DMS53 treated with DMSO at 0.1 percent for 48 hours (cell line): ENCODE data around the gene SLC2A1.

Source experiments
- DNase-seq: peaks from one replicate; lab custom pipeline; 2025; ENCODE audit not compliant: unreplicated experiment; lab: John Stamatoyannopoulos, UW

SLC2A1 gene

GRCh38 chr1:42958488-42959319 is at the start of gene SLC2A1:
SLC2A1 (minus strand) TSS chr1:42958868; CDS start chr1:42958651, 217 bp downstream.
- peak; percentile 94 for DNase-seq

DNA sequence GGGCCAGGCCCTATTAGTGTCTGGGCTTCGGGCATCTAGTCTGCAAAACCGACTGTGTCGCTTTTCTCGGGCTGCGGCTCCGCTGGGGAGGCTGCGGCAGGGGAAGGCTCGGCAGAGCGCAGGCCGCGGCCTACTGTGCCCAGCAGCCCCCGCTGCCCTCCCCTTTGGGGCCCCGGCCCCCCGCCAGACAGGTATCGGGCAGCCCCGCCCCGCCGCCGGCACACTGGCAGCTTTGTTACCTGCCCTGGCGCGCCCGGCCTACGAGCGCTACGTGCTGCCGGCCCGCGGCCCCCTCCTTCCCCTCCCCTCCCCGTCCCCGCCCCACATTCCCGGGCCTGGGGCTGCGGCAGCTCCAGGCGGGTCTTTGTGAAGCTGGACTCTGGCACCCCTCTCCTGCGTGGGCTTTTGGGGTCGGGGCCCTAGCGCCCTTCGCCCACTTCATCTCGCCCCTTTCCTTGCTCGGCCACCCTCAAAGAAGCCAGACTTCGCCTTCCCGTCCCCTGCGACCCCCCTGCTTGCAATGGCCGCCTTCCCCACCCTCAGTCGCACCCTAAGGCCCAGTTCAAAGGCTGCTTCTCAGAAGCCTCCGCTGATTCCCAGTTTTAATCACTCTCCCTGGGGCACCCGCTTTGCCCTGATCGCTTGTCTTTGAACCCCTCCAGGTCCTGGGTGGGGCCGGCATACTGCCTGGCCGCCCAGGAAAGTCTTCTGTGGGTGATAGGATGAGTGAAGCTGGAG is 48.9 kb upstream of the SLC2A1 start:
- DNase-seq, result no peak

DNA sequence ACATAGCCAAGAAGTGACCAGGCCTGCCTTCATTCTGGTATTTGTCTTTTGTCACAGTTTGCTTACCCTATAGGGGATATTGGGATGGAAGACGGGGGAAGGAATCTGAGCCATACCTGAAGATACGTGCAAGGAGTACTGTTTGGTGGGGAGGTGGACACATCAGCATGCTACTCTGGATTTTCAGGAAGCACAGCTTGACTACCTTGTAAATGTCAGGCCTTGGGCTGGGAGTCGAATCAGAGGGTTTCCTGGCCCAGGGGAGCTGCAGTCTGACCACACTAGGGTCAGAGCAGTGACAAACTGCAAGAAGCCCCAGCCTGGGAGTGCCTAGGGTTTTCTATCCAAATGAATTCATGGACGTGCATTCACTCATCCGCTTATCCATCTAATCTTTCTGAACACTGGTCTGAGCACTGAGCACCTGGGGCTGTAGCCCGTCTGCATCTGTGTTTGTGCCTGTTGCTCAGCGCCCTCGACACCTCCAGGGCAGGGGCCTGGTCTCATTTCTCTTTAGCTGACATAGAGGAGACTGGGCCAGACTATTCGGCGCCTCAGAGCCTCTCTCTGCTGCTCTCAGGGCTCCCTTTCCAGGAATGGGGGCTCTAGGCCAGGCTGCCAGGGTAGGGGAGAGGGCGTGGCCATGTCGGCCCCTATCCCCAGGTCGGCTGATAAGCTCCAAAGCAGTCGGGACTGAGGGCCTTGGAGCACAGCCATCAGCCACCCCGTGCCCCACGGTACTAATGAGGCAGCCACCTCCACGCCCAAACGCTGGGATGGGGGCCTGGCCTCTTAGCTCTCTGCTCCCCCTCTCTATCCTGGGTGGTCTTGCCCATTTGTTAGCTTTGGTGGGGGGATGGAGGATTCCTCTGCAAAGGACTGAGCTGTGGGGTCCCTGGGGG is 47.0 kb upstream of the SLC2A1 start:
- no peak for DNase-seq

DNA sequence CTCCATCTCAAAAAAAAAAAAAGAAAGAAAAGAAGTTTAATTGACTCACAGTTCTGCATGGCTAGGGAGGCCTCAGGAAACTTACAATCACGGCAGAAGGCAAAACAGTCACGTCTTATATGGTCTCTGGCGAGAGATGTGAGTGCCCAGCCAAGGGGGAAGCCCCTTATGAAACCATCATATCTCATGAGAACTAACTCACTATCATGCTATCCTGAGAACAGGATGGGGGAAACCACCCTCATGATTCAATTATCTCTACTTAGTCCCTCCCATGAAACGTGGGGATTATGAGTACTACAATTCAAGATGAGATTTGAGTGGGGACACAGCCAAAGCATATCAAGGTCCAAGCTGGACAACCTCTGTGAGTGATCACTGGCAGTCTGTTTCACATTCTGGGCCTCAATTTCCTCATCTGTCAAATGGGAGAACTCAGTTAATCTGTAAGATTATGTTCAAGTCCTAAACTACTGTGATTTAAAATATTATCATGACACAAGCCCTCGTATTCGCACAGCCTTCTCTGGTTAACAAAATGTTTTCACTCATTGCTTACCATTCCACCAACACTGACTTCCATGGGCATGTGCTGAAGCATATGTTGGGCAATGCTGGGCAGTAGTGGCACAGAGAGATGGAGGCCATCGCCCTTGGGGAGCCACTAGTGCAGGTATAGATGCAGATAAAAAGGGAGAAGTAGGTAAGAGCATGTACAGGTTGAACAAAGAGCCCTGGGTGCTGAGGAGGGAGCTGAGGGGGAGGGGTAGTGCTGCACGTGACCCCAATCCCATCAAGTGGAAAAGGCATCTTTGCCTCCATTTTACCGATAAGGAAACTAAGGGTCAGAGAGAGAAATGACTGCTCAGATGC is 46.2 kb upstream of the SLC2A1 start:
- DNase-seq, result no peak

GRCh38 chr1:43002766-43003165 is 44.1 kb upstream of the SLC2A1 start:
- DNase-seq, result no peak

- no peak for DNase-seq
These were observed 43.4 kb upstream of the SLC2A1 start for GRCh38 chr1:43002116-43002515.

- no peak for DNase-seq
These were observed 42.8 kb upstream of the SLC2A1 start for GRCh38 chr1:43001434-43001833.

GRCh38 chr1:43000271-43000670 is 41.6 kb upstream of the SLC2A1 start:
- no peak for DNase-seq

DNA sequence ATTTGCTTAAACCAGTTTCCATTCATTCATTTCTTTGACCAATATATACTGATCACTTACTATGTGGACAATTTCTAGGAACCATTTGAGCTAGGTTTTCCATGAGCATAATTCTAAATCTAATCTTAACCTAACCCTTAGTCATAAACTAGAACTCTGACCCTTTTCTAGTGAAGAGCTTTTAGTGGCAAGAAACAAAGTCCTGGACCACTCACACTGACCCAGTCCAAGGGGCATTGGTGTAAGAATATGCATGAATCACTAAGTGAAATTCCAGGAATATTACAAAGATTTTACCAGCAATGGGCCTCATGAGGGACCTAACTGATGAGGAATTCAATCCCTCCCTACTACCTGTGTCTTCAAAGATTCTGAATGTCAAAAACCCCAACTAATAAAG is 40.6 kb upstream of the SLC2A1 start:
- DNase-seq, result no peak

- no peak for DNase-seq
These were observed 39.7 kb upstream of the SLC2A1 start for GRCh38 chr1:42998386-42998785.

DNA sequence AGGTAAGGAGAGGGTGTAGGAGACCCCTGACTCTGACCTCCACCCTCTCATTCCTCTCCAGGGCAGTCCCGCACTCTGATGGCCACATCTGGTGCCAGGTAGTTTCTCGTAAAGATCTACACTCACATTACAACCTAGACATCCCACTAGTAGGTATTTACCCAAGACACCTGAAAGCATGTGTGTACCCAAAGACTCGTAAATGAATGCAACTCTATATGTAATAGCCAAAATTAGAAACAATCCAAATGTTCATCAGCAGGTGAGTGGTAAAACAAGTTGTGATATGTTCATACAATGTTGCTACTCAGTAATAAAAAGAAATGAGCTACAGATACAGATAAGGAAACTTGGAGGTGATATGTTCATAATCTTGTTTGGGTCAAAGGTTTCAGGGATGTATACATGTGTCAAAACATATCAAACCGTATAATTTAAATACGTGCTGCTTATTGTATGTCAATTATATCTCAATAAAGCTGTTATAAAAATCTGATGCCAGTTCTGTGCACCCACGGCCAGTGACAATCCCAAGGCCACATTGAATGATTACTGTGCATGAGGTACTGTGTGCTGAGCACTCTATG is 37.8 kb upstream of the SLC2A1 start:
- DNase-seq, result no peak

DNA sequence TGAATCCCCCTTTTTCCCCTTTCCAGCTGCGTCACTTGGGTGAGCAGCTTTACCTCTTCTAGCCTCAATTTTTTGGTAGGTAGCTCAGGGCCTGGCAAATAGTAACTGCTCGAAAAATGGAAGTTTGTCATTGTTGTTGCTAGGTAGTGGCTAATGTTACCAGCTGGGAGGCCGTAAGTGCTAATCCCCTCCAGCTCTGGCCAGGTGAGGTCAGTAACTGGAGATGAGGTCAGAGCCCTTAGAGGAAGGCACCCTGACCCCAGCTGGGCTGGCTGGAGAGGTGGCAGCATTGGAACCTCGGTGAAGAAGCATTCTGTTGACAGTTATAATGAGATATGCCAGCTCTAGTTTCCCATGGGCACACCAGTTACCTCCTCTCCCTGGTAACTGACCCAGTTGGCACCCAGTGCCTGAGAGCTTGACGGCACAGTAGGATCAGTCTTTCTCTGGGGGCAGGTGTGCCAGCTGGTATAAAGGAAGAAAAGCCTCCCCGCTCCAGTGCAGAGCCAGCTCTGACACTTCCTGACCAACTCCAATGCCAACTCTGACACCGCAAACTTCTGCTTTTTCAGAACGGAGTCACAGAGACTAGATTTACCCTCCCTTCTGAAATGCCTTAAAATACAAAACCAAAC is 35.0 kb upstream of the SLC2A1 start:
- no peak for DNase-seq

DNA sequence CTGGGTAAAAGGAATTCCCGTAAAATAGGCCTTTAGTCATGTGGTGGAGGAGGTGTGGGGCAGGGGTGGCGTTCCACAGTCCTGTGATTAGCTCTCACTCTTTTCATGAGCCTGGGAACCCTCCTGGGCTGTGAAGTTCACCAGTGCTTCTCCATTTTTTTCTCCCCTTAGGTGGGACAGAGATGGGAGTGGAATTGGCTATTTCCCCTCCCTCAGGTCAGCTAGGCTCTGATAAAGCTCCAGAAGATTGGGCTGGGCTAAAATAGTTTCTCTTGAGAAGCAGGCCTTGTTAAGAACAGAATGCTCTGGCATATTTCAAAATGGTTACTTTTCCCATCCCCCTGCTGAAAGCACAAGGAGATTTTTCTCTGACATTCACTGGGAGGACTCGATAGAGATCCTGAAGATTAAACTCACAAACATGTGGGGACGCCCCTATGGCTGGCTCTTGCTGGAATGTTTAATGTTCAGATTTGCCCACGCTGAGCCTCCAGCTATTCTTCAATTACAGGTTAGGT is 33.4 kb upstream of the SLC2A1 start:
- no peak for DNase-seq

DNA sequence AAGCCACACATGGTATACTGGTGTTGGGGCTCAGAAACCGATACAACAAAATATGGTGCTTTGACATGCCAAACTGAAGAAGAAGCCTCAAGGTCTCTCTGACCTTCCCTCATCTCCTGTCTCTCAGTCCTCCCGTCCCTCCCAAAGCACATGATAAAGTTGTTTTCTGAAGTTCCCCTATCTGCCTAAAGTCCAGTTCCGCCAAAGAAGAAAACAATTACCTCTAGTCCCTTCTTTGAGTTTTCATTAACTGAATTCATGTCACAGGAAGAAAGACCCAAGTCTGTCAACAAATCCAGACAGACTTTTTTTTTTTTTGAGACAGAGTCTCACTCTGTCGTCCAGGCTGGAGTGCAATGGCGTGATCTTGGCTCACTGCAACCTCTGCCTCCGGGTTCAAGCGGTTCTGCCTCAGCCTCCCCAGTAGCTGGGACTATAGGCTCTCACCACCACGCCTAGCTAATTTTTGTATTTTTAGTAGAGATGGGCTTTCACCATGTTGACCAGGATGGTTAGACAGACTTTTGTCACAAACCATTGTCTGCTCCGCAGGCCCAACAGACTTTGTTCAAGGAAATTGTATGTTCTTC is 32.2 kb upstream of the SLC2A1 start:
- DNase-seq, result no peak

GRCh38 chr1:42983693-42984092 is 25.0 kb upstream of the SLC2A1 start:
- DNase-seq, result no peak

GRCh38 chr1:42983253-42983652 is 24.6 kb upstream of the SLC2A1 start:
- no peak for DNase-seq

DNA sequence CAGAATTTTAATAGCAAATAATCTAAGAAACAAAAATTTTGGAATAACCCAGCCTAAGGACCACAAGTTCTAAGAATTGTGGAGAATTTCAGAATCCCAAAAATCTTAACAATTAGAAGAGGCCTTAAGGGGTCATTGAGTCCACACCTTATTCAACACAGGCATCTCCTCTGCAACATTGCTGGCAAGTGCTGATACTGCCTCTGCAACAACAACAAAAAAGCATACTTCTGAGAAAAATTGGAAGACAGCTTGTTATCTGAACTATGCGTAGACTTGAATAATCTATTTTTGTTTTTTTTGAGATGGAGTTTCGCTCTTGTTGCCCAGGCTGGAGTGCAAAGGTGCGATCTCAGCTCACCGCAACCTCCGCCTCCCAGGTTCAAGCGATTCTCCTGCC is 24.0 kb upstream of the SLC2A1 start:
- no peak for DNase-seq

GRCh38 chr1:42981871-42982270 is 23.2 kb upstream of the SLC2A1 start:
- DNase-seq, result no peak

DNA sequence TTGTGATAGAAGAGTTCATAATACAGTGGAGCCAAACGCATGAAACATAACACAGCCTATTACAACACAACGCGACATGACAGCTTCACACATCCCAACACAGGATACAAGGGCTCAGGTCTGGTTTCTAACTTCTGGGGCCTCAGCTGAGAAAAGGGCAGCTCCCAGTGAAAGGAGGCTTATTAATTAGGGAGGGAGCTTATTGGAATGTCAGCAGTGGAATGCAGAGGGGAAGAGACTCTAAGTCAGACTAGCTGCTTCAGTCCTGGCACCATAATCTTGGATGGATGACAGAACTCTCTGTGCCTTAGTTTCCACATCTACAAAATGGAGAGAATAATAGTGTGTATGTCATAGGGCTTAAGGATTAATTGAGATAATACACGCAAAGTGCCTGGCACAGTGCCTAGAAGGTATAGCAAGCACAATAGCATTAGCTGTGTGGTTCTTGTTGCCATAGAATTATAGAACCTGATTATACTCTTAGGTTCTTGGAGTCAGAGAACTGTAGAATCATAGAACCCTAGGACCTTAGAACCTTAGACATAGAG is 22.7 kb upstream of the SLC2A1 start:
- DNase-seq, result no peak
